Astrocyte (in vitro differentiated cells and primary cell): ENCODE results near the gene LYRM2. TPM values are rescaled to one million over a fixed set of nuclear protein-coding genes. Genes with fewer than 3 reads are reported as not detected.

Source experiments
- DNase-seq: peaks from one replicate; pipeline ENCODE4 v3.0.0-alpha.2; 2010; ENCODE audit warnings: low read depth
- FAIRE-seq: peaks from 2 replicates; lab custom pipeline; 2011; peaks lifted over from hg19 to GRCh38; lab: Jason Lieb, UNC
- H2AFZ ChIP-seq: 2 replicates; pipeline ENCODE4 v1.6.0; 2012; ENCODE audit warnings: low read depth, low read length, inconsistent platforms
- H3K27ac ChIP-seq: 2 replicates; pipeline ENCODE4 v1.5.1; 2011; ENCODE audit warnings: low read depth, low read length, inconsistent platforms
- H3K27me3 ChIP-seq: 2 replicates; pipeline ENCODE4 v1.6.0; 2011; ENCODE audit warnings: low read length, inconsistent platforms; ENCODE audit not compliant: insufficient read depth
- H3K36me3 ChIP-seq: 2 replicates; pipeline ENCODE4 v1.5.1; 2011; ENCODE audit warnings: low read length, inconsistent platforms; ENCODE audit not compliant: insufficient read depth
- H3K4me1 ChIP-seq: 2 replicates; pipeline ENCODE4 v1.5.1; 2011; ENCODE audit warnings: low read length, inconsistent platforms; ENCODE audit not compliant: insufficient read depth
- H3K4me2 ChIP-seq: 2 replicates; pipeline ENCODE4 v1.6.0; 2012; ENCODE audit warnings: low read length, inconsistent platforms
- H3K4me3 ChIP-seq: 2 replicates; pipeline ENCODE4 v1.5.1; 2011; ENCODE audit warnings: low read depth, mild to moderate bottlenecking, low read length, inconsistent platforms; ENCODE audit not compliant: insufficient read depth
- H3K79me2 ChIP-seq: 2 replicates; pipeline ENCODE4 v1.6.0; 2012; ENCODE audit warnings: mild to moderate bottlenecking, low read length, inconsistent platforms; ENCODE audit not compliant: insufficient read depth
- H3K9ac ChIP-seq: 2 replicates; pipeline ENCODE4 v1.6.0; 2012; ENCODE audit warnings: mild to moderate bottlenecking, low read length, inconsistent platforms
- H3K9me3 ChIP-seq: 2 replicates; pipeline ENCODE4 v1.5.1; 2012; ENCODE audit warnings: low read depth, mild to moderate bottlenecking, low read length, inconsistent platforms; ENCODE audit not compliant: insufficient read depth
- H4K20me1 ChIP-seq: 2 replicates; pipeline ENCODE4 v1.6.0; 2012; ENCODE audit warnings: low read length, inconsistent platforms; ENCODE audit not compliant: insufficient read depth
- H3K27ac Mint-ChIP-seq: one replicate; pipeline ENCODE4 v1.8.0; 2021; ENCODE audit warnings: mild to moderate bottlenecking, mixed read lengths; ENCODE audit not compliant: unreplicated experiment
- H3K27me3 Mint-ChIP-seq: one replicate; pipeline ENCODE4 v1.8.0; 2021; ENCODE audit warnings: low read depth, mixed read lengths; ENCODE audit not compliant: unreplicated experiment
- H3K36me3 Mint-ChIP-seq: one replicate; pipeline ENCODE4 v1.8.0; 2021; ENCODE audit warnings: low read depth, mixed read lengths; ENCODE audit not compliant: unreplicated experiment
- H3K4me1 Mint-ChIP-seq: one replicate; pipeline ENCODE4 v1.8.0; 2021; ENCODE audit warnings: low read depth, mixed read lengths; ENCODE audit not compliant: unreplicated experiment
- H3K4me3 Mint-ChIP-seq: one replicate; pipeline ENCODE4 v1.8.0; 2021; ENCODE audit warnings: mild to moderate bottlenecking, moderate library complexity, mixed read lengths; ENCODE audit not compliant: unreplicated experiment
- H3K9me3 Mint-ChIP-seq: one replicate; pipeline ENCODE4 v1.8.0; 2021; ENCODE audit warnings: mild to moderate bottlenecking, mixed read lengths; ENCODE audit not compliant: unreplicated experiment
- CTCF ChIP-seq: IDR thresholded peaks from 2 replicates; pipeline ENCODE4 v1.5.1; 2011; ENCODE audit warnings: low read depth, mild to moderate bottlenecking, inconsistent platforms, low read length, moderate library complexity; ENCODE audit not compliant: insufficient read depth
- EZH2 ChIP-seq: IDR thresholded peaks from 2 replicates; pipeline ENCODE4 v1.6.1; 2012; ENCODE audit warnings: mild to moderate bottlenecking, low read length, inconsistent platforms; ENCODE audit not compliant: insufficient read depth
- total RNA-seq: library from RNA; stranded (reverse); gene quantifications from 2 replicates; pipeline ENCODE4 v1.2.1, GENCODE V29; 2021

Gene LYRM2
- total RNA-seq, 1 donor from 2014 or later: 39.2 TPM

GRCh38 chr6:89547281-89547680 is 91.3 kb downstream of the LYRM2 start:
- no peak overlapping the region for H2AFZ ChIP-seq
- H3K4me2 ChIP-seq: no peak overlapping the region
- no peaks in the 10 kb centered on the region for H3K79me2 ChIP-seq
- no peaks in the 10 kb centered on the region for H3K27me3 Mint-ChIP-seq
- no peaks in the 10 kb centered on the region for H3K9me3 ChIP-seq
- DNase-seq (no peak), FAIRE-seq (no peak)
- no peaks in the 10 kb centered on the region for H3K36me3 Mint-ChIP-seq
- H3K4me3 ChIP-seq: no peak overlapping the region
- no peak overlapping the region for H3K9ac ChIP-seq
- peaks cover 6% of the 10 kb centered on the region for H3K9me3 Mint-ChIP-seq
- no peak overlapping the region for H3K27ac ChIP-seq
- no peaks in the 10 kb centered on the region for H3K27me3 ChIP-seq
- peaks cover 2% of the 10 kb centered on the region for H3K4me1 Mint-ChIP-seq
- H3K27ac Mint-ChIP-seq: no peak overlapping the region
- no peaks in the 10 kb centered on the region for H3K36me3 ChIP-seq
- H3K4me1 ChIP-seq: no peaks in the 10 kb centered on the region
- H4K20me1 ChIP-seq: peaks cover 3% of the 10 kb centered on the region
- no peak overlapping the region for H3K4me3 Mint-ChIP-seq
- TF ChIP-seq EZH2: no peak
- TF ChIP-seq CTCF: no peak

GRCh38 chr6:89542866-89543265 is 95.7 kb downstream of the LYRM2 start:
- Histone ChIP-seq H3K27ac (no peak overlapping the region), H3K4me2 (no peak overlapping the region), H2AFZ (no peak overlapping the region), H4K20me1 (no peaks in the 10 kb centered on the region), H3K9me3 (no peaks in the 10 kb centered on the region), H3K4me3 (no peak overlapping the region), H3K9ac (no peak overlapping the region), H3K36me3 (no peaks in the 10 kb centered on the region), H3K79me2 (no peaks in the 10 kb centered on the region), H3K27me3 (no peaks in the 10 kb centered on the region), H3K4me1 (no peaks in the 10 kb centered on the region)
- H3K36me3 Mint-ChIP-seq: no peaks in the 10 kb centered on the region
- DNase-seq (no peak), FAIRE-seq (no peak)
- TF ChIP-seq CTCF (no peak), EZH2 (no peak)
- no peak overlapping the region for H3K4me3 Mint-ChIP-seq
- no peak overlapping the region for H3K27ac Mint-ChIP-seq
- H3K4me1 Mint-ChIP-seq: no peaks in the 10 kb centered on the region
- H3K27me3 Mint-ChIP-seq: no peaks in the 10 kb centered on the region
- peaks cover 6% of the 10 kb centered on the region for H3K9me3 Mint-ChIP-seq

- H3K27ac ChIP-seq: no peak overlapping the region
- no peaks in the 10 kb centered on the region for H3K36me3 Mint-ChIP-seq
- FAIRE-seq: no peak
Measured at GRCh38 chr6:89542081-89542857, 96.3 kb downstream of the LYRM2 start.

More at GRCh38 chr6:89542081-89542857, 96.3 kb downstream of the LYRM2 start:
- Mint-ChIP-seq H3K4me3 (no peak overlapping the region), H3K4me1 (no peaks in the 10 kb centered on the region), H3K9me3 (peaks cover 6% of the 10 kb centered on the region), H3K27me3 (no peaks in the 10 kb centered on the region), H3K27ac (no peak overlapping the region)
- no peaks in the 10 kb centered on the region for H3K27me3 ChIP-seq
- no peaks in the 10 kb centered on the region for H4K20me1 ChIP-seq
- no peak overlapping the region for H3K4me3 ChIP-seq
- H3K4me2 ChIP-seq: no peak overlapping the region
- no peaks in the 10 kb centered on the region for H3K36me3 ChIP-seq
- no peak overlapping the region for H2AFZ ChIP-seq
- H3K9ac ChIP-seq: no peak overlapping the region
- TF ChIP-seq EZH2: no peak
- no peak for TF ChIP-seq CTCF
- no peaks in the 10 kb centered on the region for H3K79me2 ChIP-seq
- no peaks in the 10 kb centered on the region for H3K4me1 ChIP-seq
- H3K9me3 ChIP-seq: no peaks in the 10 kb centered on the region
- DNase-seq: no peak
